BLaER1 treated with 17β-estradiol and CSF1 and Interleukin-3, amounts not matched to agents 10 nM and 100 nM (cell line): ENCODE results near the gene CEP57L1.
A peak's percentile ranks its signal among the peaks of the same experiment; 100 is the strongest.
"Not testable (repeated sequence)": the region's sequence is repeated elsewhere in the genome, so short reads cannot be mapped to it uniquely, and the experiment has no call there.

Experiments
- H3K27ac ChIP-seq, 11 experiments: shearing (Covaris generic); formaldehyde crosslinking; 2 replicates each; pipeline ENCODE4 v1.8.1; 2022
- H3K27me3 ChIP-seq, 11 experiments: shearing (Covaris generic); formaldehyde crosslinking; 2 replicates each; pipeline ENCODE4 v1.8.1; 2022
- H3K36me3 ChIP-seq, 11 experiments: shearing (Covaris generic); formaldehyde crosslinking; 2 replicates each; pipeline ENCODE4 v1.8.1; 2022
- H3K4me1 ChIP-seq, 10 experiments: shearing (Covaris generic); formaldehyde crosslinking; 2 replicates each; pipeline ENCODE4 v1.8.1; 2022
- H3K4me2 ChIP-seq, 11 experiments: shearing (Covaris generic); formaldehyde crosslinking; 2 replicates each; pipeline ENCODE4 v1.8.1; 2022
- H3K4me3 ChIP-seq, 10 experiments: shearing (Covaris generic); formaldehyde crosslinking; 2 replicates each; pipeline ENCODE4 v1.8.1; 2022
- H3K9ac ChIP-seq, 11 experiments: shearing (Covaris generic); formaldehyde crosslinking; 2 replicates each; pipeline ENCODE4 v1.8.1; 2022
- H3K9me3 ChIP-seq, 11 experiments: shearing (Covaris generic); formaldehyde crosslinking; replicated peaks in 1 of 11; 2 replicates each; pipeline ENCODE4 v1.8.1; 2022
- H4K20me1 ChIP-seq, 11 experiments: shearing (Covaris generic); formaldehyde crosslinking; 2 replicates each; pipeline ENCODE4 v1.8.1; 2022
- Cebpa-rat ChIP-seq, 11 experiments: shearing (Covaris generic); IDR thresholded peaks; 2 replicates each; pipeline ENCODE4 v1.8.1; 2022

CEP57L1 gene

DNA sequence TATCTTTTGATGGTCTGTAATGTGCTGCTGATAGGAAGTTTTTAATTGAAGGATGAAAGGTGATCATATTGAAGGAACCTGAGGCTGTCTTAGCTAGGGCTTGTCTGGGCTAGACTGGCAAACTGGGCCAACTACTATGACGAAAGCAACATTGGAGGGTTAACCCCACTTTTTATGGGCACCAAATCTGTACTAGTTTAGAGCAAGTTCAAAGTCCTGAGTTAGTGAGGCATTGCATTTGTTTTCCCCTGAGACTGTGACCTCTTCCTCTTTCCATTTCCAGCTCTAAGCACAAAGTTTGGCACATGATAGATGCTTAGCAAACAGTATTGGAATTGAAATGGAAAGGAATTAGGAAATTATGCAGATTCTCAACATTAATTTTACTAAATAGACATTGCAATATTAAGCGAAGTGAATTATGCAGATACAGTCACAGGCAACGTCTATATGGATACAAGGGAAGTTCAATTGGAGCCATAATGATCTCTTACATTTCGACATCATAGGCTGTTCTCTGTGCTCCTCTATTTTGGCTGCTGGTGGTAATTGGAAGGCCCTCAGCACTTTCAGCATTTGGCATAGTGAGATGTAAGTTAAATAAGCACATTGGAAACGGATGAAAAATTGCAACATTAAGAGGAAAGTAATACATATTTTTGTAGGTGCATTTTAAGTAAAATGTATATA, 22.2 kb downstream of the CEP57L1 start:
- peak overlapping the region; percentile 63 to 84 (median 74) for H3K4me2 ChIP-seq
- no peaks in the 10 kb centered on the region for H3K36me3 ChIP-seq
- no peaks in the 10 kb centered on the region for H3K27me3 ChIP-seq
- no peaks in the 10 kb centered on the region for H4K20me1 ChIP-seq
- peak overlapping the region in 4 of 11 experiments; percentile 9 to 40 (median 24); a peak in 2 of 22 replicates for H3K9ac ChIP-seq
- no peak overlapping the region for H3K4me3 ChIP-seq
- H3K9me3 ChIP-seq = no peaks in the 10 kb centered on the region
- H3K27ac ChIP-seq = peak overlapping the region in 10 of 11 experiments; percentile 8 to 68 (median 60); a peak in 18 of 22 replicates
- H3K4me1 ChIP-seq = peaks cover 47 to 57% (median 54%) of the 10 kb centered on the region in 10 experiments
- TF ChIP-seq Cebpa-rat (IDR thresholded peaks at IDR 0.05) = peak in 4 of 11 experiments; percentile 8 to 34 (median 14); a peak in 4 of 22 replicates

GRCh38 chr6:109118337-109118736, 23.0 kb downstream of the CEP57L1 start:
- TF ChIP-seq Cebpa-rat (IDR thresholded peaks at IDR 0.05) = no peak
- Histone ChIP-seq H3K9ac (peak overlapping the region in 4 of 11 experiments; percentile 9 to 40 (median 24); a peak in 3 of 22 replicates), H3K27me3 (no peaks in the 10 kb centered on the region), H3K4me1 (peaks cover 47 to 57% (median 54%) of the 10 kb centered on the region in 10 experiments), H3K4me2 (peak overlapping the region; percentile 63 to 84 (median 74)), H4K20me1 (no peaks in the 10 kb centered on the region), H3K27ac (peak overlapping the region in 8 of 11 experiments; percentile 53 to 66 (median 60); a peak in 16 of 22 replicates), H3K36me3 (no peaks in the 10 kb centered on the region), H3K4me3 (no peak overlapping the region), H3K9me3 (no peaks in the 10 kb centered on the region)

- H3K9me3 ChIP-seq = no peaks in the 10 kb centered on the region
- peaks cover 0 to 4% (median 0%) of the 10 kb centered on the region in 11 experiments; a peak in 1 of 22 replicates for H3K36me3 ChIP-seq
- peaks cover 47 to 57% (median 54%) of the 10 kb centered on the region in 10 experiments for H3K4me1 ChIP-seq
- H3K27me3 ChIP-seq = no peaks in the 10 kb centered on the region
- TF ChIP-seq Cebpa-rat (IDR thresholded peaks at IDR 0.05) = no peak
- no peaks in the 10 kb centered on the region; a peak in 1 of 22 replicates for H4K20me1 ChIP-seq
- H3K9ac ChIP-seq = no peak overlapping the region
- H3K4me3 ChIP-seq = no peak overlapping the region
- H3K27ac ChIP-seq = peak overlapping the region in 4 of 11 experiments; percentile 1 to 61 (median 32); a peak in 3 of 22 replicates
- H3K4me2 ChIP-seq = peak overlapping the region; percentile 63 to 84 (median 74); a peak in 21 of 22 replicates
Observed at GRCh38 chr6:109118871-109119354, 23.6 kb downstream of the CEP57L1 start.

- no peaks in the 10 kb centered on the region; a peak in 1 of 22 replicates for H4K20me1 ChIP-seq
- H3K36me3 ChIP-seq = peaks cover 0 to 8% (median 0%) of the 10 kb centered on the region in 11 experiments; a peak in 1 of 22 replicates
- H3K9me3 ChIP-seq = no peaks in the 10 kb centered on the region
- H3K9ac ChIP-seq = peak overlapping the region in 4 of 11 experiments; percentile 1 to 39 (median 34); a peak in 3 of 22 replicates
- peaks cover 43 to 54% (median 50%) of the 10 kb centered on the region in 10 experiments for H3K4me1 ChIP-seq
- H3K27ac ChIP-seq = peak overlapping the region in 7 of 11 experiments; percentile 22 to 55 (median 32); a peak in 13 of 22 replicates
- H3K27me3 ChIP-seq = no peaks in the 10 kb centered on the region
- peak overlapping the region in 10 of 11 experiments; percentile 49 to 80 (median 68); a peak in 18 of 22 replicates for H3K4me2 ChIP-seq
- no peak for TF ChIP-seq Cebpa-rat (IDR thresholded peaks at IDR 0.05)
- H3K4me3 ChIP-seq = peak overlapping the region in 1 of 10 experiments; percentile 0; a peak in 1 of 20 replicates
Observed at GRCh38 chr6:109121411-109121810, 26.1 kb downstream of the CEP57L1 start.

GRCh38 chr6:109124219-109124618, 28.9 kb downstream of the CEP57L1 start:
- Histone ChIP-seq H3K4me3 (no peak overlapping the region), H3K4me1 (peaks cover 20 to 31% (median 24%) of the 10 kb centered on the region in 10 experiments), H4K20me1 (no peaks in the 10 kb centered on the region; a peak in 1 of 22 replicates), H3K36me3 (peaks cover 0 to 8% (median 0%) of the 10 kb centered on the region in 11 experiments; a peak in 4 of 22 replicates), H3K9ac (no peak overlapping the region), H3K9me3 (no peaks in the 10 kb centered on the region), H3K27me3 (no peaks in the 10 kb centered on the region), H3K27ac (no peak overlapping the region), H3K4me2 (no peak overlapping the region)
- TF ChIP-seq Cebpa-rat (IDR thresholded peaks at IDR 0.05) = no peak

DNA sequence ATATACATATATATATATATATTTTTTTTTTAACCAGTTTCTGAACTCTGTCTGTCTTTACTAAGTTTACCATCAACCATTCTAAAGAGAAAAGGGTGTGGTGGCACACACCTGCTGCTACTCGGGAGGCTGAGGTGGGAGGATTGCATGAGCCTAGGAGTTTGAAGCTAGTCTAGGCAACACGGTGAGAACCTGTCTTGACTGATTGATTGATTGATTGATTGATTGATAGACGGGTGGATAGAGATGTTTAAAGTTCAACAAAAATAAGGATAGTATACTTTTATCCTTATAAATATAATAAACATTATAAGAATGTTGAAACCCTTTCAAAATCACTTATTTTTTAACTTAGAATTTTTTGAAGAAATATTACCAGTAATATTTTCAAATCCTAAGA, 30.2 kb downstream of the CEP57L1 start:
- H3K4me2 ChIP-seq = no peak overlapping the region
- peaks cover 0 to 11% (median 4%) of the 10 kb centered on the region in 11 experiments; a peak in 6 of 22 replicates for H3K36me3 ChIP-seq
- TF ChIP-seq Cebpa-rat (IDR thresholded peaks at IDR 0.05) = no peak
- no peaks in the 10 kb centered on the region for H3K9me3 ChIP-seq
- no peak overlapping the region for H3K9ac ChIP-seq
- no peak overlapping the region for H3K4me3 ChIP-seq
- peaks cover 10 to 20% (median 11%) of the 10 kb centered on the region in 10 experiments for H3K4me1 ChIP-seq
- no peak overlapping the region for H3K27ac ChIP-seq
- no peaks in the 10 kb centered on the region for H3K27me3 ChIP-seq
- no peaks in the 10 kb centered on the region; a peak in 1 of 22 replicates for H4K20me1 ChIP-seq

DNA sequence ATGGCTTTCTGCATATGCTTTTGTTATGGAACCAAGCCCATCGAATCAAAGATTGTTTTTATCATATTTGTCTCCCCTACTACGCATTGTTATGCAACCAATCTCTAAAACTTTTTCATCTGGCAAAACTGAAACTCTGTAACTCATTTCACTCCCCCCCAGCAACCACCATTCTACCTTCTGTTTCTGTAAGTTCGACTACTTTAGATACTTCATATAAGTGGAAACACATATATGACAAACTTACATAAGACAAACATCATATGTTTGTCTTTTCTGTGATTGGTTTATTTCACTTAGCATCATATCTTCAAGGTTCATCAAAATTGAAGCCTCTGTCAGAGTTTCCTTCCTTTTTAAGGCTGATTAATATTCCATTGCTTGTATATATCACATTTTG, 34.8 kb downstream of the CEP57L1 start:
- Histone ChIP-seq H4K20me1 (no peaks in the 10 kb centered on the region), H3K27ac (no peak overlapping the region), H3K27me3 (no peaks in the 10 kb centered on the region), H3K4me2 (no peak overlapping the region), H3K36me3 (peaks cover 0 to 19% (median 5%) of the 10 kb centered on the region in 11 experiments; a peak in 10 of 22 replicates), H3K9ac (no peak overlapping the region), H3K4me3 (no peak overlapping the region), H3K4me1 (no peaks in the 10 kb centered on the region), H3K9me3 (peaks cover 0 to 7% (median 3%) of the 10 kb centered on the region in 11 experiments; a peak in 6 of 22 replicates)
- TF ChIP-seq Cebpa-rat (IDR thresholded peaks at IDR 0.05) = no peak

- not testable (repeated sequence) for H3K4me3 ChIP-seq, H4K20me1 ChIP-seq, H3K9ac ChIP-seq, H3K27ac ChIP-seq, H3K4me2 ChIP-seq, H3K4me1 ChIP-seq, H3K27me3 ChIP-seq
- Histone ChIP-seq H3K36me3 (peaks cover 0 to 17% (median 8%) of the 10 kb centered on the region in 11 experiments; a peak in 16 of 22 replicates), H3K9me3 (peaks cover 0 to 11% (median 3%) of the 10 kb centered on the region in 11 experiments; a peak in 7 of 22 replicates)
Observed at GRCh38 chr6:109135600-109135999, 40.3 kb downstream of the CEP57L1 start.

GRCh38 chr6:109136039-109136438, 40.7 kb downstream of the CEP57L1 start:
- not testable (repeated sequence) for H3K27me3 ChIP-seq, H3K4me2 ChIP-seq, H3K4me1 ChIP-seq, H3K4me3 ChIP-seq, H3K9ac ChIP-seq, H4K20me1 ChIP-seq, H3K27ac ChIP-seq
- peaks cover 4 to 20% (median 13%) of the 10 kb centered on the region in 11 experiments; a peak in 18 of 22 replicates for H3K36me3 ChIP-seq
- H3K9me3 ChIP-seq = peaks cover 0 to 14% (median 4%) of the 10 kb centered on the region in 11 experiments; a peak in 9 of 22 replicates

DNA sequence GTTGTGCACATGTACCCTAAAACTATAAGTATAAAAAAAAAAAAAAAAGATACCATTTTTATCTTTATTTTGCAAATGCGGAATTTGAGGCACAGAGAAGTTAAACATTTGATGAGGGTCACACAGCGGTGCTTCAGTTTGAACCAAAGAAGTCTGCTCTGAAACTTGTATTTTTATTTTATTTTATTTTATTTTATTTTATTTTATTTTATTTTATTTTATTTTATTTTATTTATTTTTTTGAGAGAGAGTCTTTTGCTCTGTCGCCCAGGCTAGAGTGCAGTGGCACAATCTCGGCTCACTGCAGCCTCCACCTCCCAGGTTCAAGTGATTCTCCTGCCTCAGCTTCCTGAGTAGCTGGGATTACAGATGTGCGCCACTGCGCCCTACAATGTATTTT, 41.2 kb downstream of the CEP57L1 start:
- Histone ChIP-seq H3K9me3 (peaks cover 0 to 17% (median 6%) of the 10 kb centered on the region in 11 experiments; a peak in 9 of 22 replicates), H3K36me3 (peaks cover 7 to 24% (median 16%) of the 10 kb centered on the region in 11 experiments; a peak in 19 of 22 replicates)
- not testable (repeated sequence) for H3K9ac ChIP-seq, H3K4me2 ChIP-seq, H4K20me1 ChIP-seq, H3K4me3 ChIP-seq, H3K4me1 ChIP-seq, H3K27me3 ChIP-seq, H3K27ac ChIP-seq
